Endometrial microvascular endothelial cells (primary cell): ENCODE measurements around the gene ZNF579. TPM values are rescaled to one million over a fixed set of nuclear protein-coding genes. Genes with fewer than 3 reads are reported as not detected.
"Not testable (repeated sequence)": the region's sequence is repeated elsewhere in the genome, so short reads cannot be mapped to it uniquely, and the experiment has no call there.

Experiments used
- in situ Hi-C: cut with HindIII; loops from 2 replicates; pipeline ENCODE4 v1.10.0; 2017; ENCODE audit warnings: low sequenced_read_pairs, low pct_unique_long_range_greater_than_20kb; ENCODE audit errors: inconsistent ontology term
- total RNA-seq: library from RNA; depleted of rRNA; stranded (reverse); fragments of >200 nt; gene quantifications from one replicate; pipeline ENCODE4 v1.2.3, GENCODE V29; 2015; ENCODE audit errors: inconsistent ontology term

Gene ZNF579
- total RNA-seq, 1 donor from 2014 or later = 4.8 TPM

- in situ Hi-C loops = no loop called here
Observed at GRCh38 chr19:55546822-55547614, 33.6 kb downstream of the ZNF579 start.

GRCh38 chr19:55546011-55546410 lies 34.6 kb downstream of the ZNF579 start:
- in situ Hi-C loops = no loop called here

- in situ Hi-C loops = no loop called here
Observed at GRCh38 chr19:55545443-55545842, 35.2 kb downstream of the ZNF579 start, which contains the start of gene SBK3. TSS of gene SBK3 (minus strand) at chr19:55545543. CDS start at chr19:55545543, 0 bp downstream.

- in situ Hi-C loops = no loop called here
Observed at GRCh38 chr19:55544776-55545439, 35.7 kb downstream of the ZNF579 start.

- in situ Hi-C loops = no loop called here
Observed at GRCh38 chr19:55544014-55544413, 36.6 kb downstream of the ZNF579 start.

- in situ Hi-C loops = no loop called here
Observed at GRCh38 chr19:55543567-55543966, 37.1 kb downstream of the ZNF579 start.

GRCh38 chr19:55542292-55542855 lies 38.3 kb downstream of the ZNF579 start:
- in situ Hi-C loops = no loop called here

GRCh38 chr19:55541091-55541490 lies 39.6 kb downstream of the ZNF579 start:
- in situ Hi-C loops = no loop called here

GRCh38 chr19:55540619-55541018 lies 40.0 kb downstream of the ZNF579 start:
- in situ Hi-C loops = no loop called here

GRCh38 chr19:55539090-55539984 lies 41.3 kb downstream of the ZNF579 start:
- in situ Hi-C loops = no loop called here

- in situ Hi-C loops = no loop called here
Observed at GRCh38 chr19:55538132-55538531, 42.5 kb downstream of the ZNF579 start.

GRCh38 chr19:55537741-55538111 lies 42.9 kb downstream of the ZNF579 start:
- in situ Hi-C loops = no loop called here

- in situ Hi-C loops = no loop called here
Observed at GRCh38 chr19:55536951-55537740, 43.5 kb downstream of the ZNF579 start, which contains the start of gene SBK2. TSS of gene SBK2 (minus strand) at chr19:55537133. CDS start at chr19:55536294, 839 bp downstream.

- in situ Hi-C loops = no loop called here
Observed at GRCh38 chr19:55536366-55536765, 44.3 kb downstream of the ZNF579 start.

GRCh38 chr19:55535965-55536350 lies 44.7 kb downstream of the ZNF579 start:
- in situ Hi-C loops = no loop called here

GRCh38 chr19:55535173-55535964 lies 45.3 kb downstream of the ZNF579 start:
- in situ Hi-C loops = no loop called here

GRCh38 chr19:55534280-55534679 lies 46.4 kb downstream of the ZNF579 start:
- in situ Hi-C loops = not testable (repeated sequence)
